HG02884 (cell line): ENCODE results near the gene ELAC1.
A peak's percentile ranks its signal among the peaks of the same experiment; 100 is the strongest.
"Not testable (repeated sequence)": the region's sequence is repeated elsewhere in the genome, so short reads cannot be mapped to it uniquely, and the experiment has no call there.

Experiments used
- ATAC-seq: cut with Tn5 transposase; IDR thresholded peaks from one replicate; pipeline ENCODE4 v1.9.1; 2021; ENCODE audit warnings: mild to moderate bottlenecking, moderate library complexity; ENCODE audit not compliant: unreplicated experiment

ELAC1 gene

GRCh38 chr18:50972404-50972803 is 4.6 kb downstream of the ELAC1 start:
- not testable (repeated sequence) for ATAC-seq

GRCh38 chr18:50973367-50974126 is 5.7 kb downstream of the ELAC1 start:
- ATAC-seq = peak; percentile 56

GRCh38 chr18:50977037-50977760 is 9.4 kb downstream of the ELAC1 start:
- no peak for ATAC-seq

GRCh38 chr18:50981381-50981780 is 13.5 kb downstream of the ELAC1 start:
- ATAC-seq = no peak

GRCh38 chr18:50982086-50982801 is 14.4 kb downstream of the ELAC1 start:
- ATAC-seq = no peak

DNA sequence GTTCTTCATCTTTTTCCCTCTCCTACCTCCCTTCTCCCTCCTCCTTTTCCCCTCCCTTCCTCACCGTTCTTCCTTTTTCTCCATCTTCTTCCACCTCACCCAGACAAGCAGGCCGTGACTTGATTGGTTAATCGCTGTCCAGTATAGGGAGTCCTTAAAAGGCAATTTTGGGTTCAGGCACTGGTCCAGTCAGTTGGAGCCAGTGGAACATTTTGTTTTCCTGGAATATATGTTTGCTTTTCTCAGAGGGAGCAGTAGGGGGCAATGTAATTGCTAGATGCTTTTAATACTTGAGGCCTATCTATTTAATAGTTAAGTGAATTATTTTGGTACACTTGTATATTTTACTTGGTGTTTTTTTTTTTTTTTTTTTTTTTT is 15.0 kb downstream of the ELAC1 start:
- no peak for ATAC-seq

DNA sequence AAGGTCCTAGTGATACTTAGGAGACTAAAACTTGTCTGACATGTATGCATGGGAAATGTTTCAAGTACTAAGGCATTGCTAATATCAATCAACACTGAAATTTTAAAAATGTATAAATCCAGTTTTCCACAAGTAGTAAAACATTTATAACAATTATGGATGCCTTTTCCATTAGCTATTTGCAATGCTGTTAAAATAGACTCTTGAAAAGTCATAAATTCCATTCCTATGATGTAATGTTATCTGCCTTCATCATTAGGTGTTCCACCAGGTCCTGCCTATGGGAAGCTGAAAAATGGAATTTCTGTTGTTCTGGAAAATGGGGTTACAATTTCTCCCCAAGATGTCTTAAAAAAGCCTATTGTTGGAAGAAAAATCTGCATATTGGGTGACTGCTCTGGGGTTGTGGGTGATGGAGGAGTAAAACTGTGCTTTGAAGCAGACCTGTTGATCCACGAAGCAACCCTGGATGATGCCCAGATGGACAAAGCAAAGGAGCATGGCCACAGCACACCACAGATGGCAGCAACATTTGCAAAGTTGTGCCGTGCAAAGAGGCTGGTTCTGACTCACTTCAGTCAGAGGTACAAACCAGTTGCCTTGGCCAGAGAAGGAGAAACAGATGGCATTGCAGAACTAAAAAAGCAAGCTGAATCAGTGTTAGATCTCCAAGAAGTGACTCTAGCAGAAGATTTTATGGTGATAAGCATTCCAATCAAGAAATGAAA is 18.7 kb downstream of the ELAC1 start:
- no peak for ATAC-seq

DNA sequence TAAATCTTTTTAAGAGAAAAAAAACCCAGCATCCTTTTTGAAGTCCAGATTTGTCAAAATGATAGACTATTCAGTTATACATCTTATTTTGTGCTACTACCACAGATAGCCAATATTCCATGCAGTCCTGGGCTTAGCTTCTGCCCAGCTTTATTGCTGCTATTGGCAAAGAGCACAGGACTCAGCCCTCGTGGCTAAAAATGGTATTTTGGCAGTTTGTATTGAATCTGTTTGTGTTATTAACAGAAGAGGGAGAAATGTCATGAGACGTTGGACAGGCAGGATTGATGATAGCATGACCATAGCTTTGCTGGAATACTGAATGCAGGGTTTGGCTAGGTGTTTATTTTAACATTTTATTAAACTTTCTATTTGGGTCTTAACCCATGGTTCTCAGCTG is 19.4 kb downstream of the ELAC1 start:
- no peak for ATAC-seq

DNA sequence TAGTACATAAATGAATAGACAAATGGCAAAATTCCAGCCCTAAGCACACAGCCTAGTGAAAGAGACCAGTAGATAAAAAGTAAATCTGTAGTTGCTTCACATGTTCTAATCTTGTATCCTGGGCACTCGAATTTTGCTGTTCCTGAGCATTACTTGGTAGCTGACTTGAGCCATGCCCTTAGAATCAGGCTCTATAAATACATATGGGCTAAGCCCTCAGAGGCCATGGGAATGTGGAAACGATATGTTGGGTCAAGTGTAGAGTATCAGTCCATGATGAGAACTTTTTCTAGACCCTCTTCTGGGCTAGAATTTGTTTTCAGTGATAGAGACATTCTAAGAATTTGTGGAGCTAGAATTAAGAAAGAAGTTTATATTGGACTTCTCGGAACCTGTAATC is 21.9 kb downstream of the ELAC1 start:
- ATAC-seq = no peak

DNA sequence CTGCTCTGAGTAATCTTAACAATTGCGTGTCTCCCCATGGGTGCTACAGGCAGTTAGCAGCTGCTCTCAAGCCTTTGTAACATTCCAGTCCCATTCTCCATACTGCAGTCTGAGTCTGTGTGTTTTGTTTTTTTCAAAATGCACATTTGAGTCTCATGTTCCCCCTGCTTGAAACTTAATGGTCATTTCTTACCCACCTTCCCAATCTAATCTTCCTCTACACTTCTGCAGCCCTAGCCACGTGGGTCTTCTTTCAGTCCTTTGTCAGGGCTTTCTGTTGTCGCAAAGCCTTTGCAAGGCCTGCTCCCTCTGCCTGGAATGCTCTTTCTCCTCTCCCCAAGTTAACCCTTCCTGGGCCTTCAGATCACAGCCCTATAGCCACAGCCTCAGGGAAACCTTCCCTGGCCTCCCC is 24.5 kb downstream of the ELAC1 start:
- no peak for ATAC-seq

- ATAC-seq = no peak
Observed at GRCh38 chr18:50994031-50994430, 26.2 kb downstream of the ELAC1 start.

GRCh38 chr18:51003174-51003573 is 35.3 kb downstream of the ELAC1 start:
- not testable (repeated sequence) for ATAC-seq

DNA sequence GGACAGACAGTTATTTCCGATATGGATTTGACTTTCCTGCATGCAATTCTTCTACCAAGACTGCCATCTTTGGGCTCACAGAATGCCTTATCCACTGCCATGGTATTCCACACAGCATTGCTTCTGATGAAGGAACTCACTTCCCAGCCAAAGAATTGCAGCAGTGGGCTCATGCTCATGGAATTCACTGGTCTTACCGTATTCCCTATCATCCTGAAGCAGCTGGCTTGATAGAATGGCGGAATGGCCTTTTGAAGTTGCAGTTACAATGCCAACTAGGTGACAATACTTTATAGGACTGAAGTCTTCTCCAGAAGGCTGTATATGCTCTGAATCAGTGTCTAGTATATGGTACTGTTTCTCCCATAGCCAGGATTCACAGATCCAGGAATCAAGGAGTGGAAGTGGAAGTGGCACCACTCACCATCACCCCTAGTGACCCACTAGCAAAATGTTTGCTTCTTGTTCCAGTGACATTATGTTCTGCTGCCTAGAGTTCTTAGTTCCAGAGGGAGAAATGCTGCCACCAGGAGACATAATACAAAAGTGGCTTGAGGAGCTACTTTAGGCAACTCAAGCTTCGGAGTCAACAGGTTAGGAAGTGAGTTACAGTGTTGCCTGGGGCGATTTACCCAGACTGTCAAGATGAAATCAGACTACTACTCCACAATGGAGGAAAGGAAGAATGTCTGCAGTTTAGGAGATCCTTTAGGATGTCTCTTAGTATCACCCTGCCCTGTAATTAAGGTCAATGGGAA is 38.4 kb downstream of the ELAC1 start:
- no peak for ATAC-seq

- no peak for ATAC-seq
Observed at GRCh38 chr18:51006948-51007789, 39.3 kb downstream of the ELAC1 start.

- no peak for ATAC-seq
Observed at GRCh38 chr18:51007790-51008139, 39.9 kb downstream of the ELAC1 start.

DNA sequence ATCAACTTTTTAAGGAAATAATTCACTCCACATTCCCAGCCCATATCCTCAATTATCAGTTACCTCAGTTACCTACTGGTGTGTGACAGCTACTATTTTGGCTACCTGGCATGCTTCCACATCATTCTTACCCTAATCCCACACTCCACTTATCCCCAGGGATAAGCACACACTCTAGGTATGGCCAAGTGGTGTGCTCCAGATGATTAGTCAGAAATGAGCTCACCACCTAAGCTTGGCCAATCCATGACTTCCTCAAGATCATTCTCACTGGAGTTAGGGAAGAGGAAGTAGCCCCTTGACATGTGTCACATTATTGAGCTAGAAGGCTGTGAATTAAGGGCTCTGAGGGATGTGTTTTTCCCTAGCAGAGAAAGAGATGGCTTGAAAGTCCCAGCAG is 41.2 kb downstream of the ELAC1 start:
- ATAC-seq = no peak

DNA sequence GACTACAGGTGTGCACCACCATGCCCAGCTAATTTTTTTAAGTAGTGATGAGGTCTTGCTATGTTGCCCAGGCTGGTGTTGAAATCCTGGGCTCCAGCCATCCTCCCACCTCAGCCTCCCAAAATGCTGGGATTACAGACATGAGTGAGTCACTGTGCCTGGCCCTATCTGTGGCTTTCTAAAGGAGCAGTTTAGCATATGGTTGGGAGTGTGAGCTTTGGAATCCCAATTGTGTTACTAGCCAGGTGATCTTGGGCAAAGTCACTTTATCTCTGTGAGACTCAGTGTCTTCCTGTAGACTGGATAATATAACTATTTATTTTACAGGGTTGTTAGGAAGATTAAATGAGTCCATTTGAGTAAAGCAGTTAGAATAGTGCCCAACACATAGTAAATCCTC is 42.4 kb downstream of the ELAC1 start:
- no peak for ATAC-seq

DNA sequence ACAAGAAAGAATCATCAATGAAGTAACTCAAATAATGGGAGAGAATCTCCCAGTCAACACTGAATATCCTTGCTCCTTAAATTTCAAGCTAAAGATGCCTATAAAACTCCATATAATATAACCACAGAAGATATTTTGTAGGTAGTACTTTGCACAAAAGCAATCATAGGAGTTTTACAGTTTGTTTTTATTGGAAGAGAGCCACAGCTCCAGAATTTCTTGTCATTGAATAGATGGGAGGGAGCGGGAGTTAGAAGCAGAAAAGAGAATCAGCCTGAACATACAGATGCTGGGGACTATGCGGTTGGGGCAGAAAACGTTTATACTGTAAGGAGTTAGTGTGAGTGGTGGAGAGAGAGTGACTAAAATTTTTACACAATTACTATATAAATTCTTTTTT is 43.9 kb downstream of the ELAC1 start:
- no peak for ATAC-seq

GRCh38 chr18:51012441-51012840 is 44.6 kb downstream of the ELAC1 start:
- ATAC-seq = no peak

GRCh38 chr18:51013259-51013658 is 45.4 kb downstream of the ELAC1 start:
- no peak for ATAC-seq
